H1 (cell line): ENCODE measurements around the gene ACKR3. TPM values are rescaled to one million over a fixed set of nuclear protein-coding genes. Genes with fewer than 3 reads are reported as not detected.

ENCODE experiments used
- CTCF ChIA-PET: fragments of 300-600 bp; sonication (Branson Sonifier 250); formaldehyde crosslinking; loops from one replicate; lab custom pipeline; 2021; ENCODE audit not compliant: partially characterized antibody; lab: Charles Lee
- POLR2A ChIA-PET: fragments of 300-600 bp; sonication (Branson Sonifier 250); formaldehyde crosslinking; loops from one replicate; lab custom pipeline; 2021; ENCODE audit warnings: inconsistent platforms; ENCODE audit not compliant: partially characterized antibody; lab: Charles Lee
- DNase-seq, 2 experiments: peaks; one replicate each; pipeline versions ENCODE4 v3.0.0 to v3.0.0-alpha.2; 2010 to 2022; ENCODE audit warnings: low spot score in 2 of 2, low read depth in 1 of 2, mixed read lengths in 1 of 2
- FAIRE-seq: peaks from 2 replicates; lab custom pipeline; 2011; peaks lifted over from hg19 to GRCh38; lab: Jason Lieb, UNC
- H2AFZ ChIP-seq: 2 replicates; pipeline ENCODE4 v1.8.1; 2012; ENCODE audit warnings: low read length, inconsistent platforms
- H2AK5ac ChIP-seq: 2 replicates; pipeline ENCODE4 v1.6.1; 2013; ENCODE audit warnings: low read depth, low read length
- H2BK120ac ChIP-seq: replicated peaks from 2 replicates; pipeline ENCODE3; 2013; ENCODE audit warnings: low read depth, low read length, inconsistent platforms
- H2BK12ac ChIP-seq: 2 replicates; pipeline ENCODE4 v1.6.1; 2013; ENCODE audit warnings: low read depth, low read length
- H2BK15ac ChIP-seq: 2 replicates; pipeline ENCODE4 v1.6.1; 2013; ENCODE audit warnings: low read length
- H2BK20ac ChIP-seq: 2 replicates; pipeline ENCODE4 v1.6.1; 2013; ENCODE audit warnings: low read length
- H2BK5ac ChIP-seq: 2 replicates; pipeline ENCODE4 v1.6.1; 2013; ENCODE audit warnings: low read depth, low read length
- H3K14ac ChIP-seq: 2 replicates; pipeline ENCODE4 v1.6.1; 2013; ENCODE audit warnings: inconsistent platforms; ENCODE audit not compliant: insufficient read length
- H3K18ac ChIP-seq: 2 replicates; pipeline ENCODE4 v1.6.1; 2013; ENCODE audit warnings: low read length; ENCODE audit errors: extremely low read depth
- H3K23ac ChIP-seq: 2 replicates; pipeline ENCODE4 v1.6.1; 2013; ENCODE audit warnings: inconsistent platforms; ENCODE audit not compliant: insufficient read length
- H3K23me2 ChIP-seq: 2 replicates; pipeline ENCODE4 v1.6.1; 2013; ENCODE audit warnings: low read depth, low read length
- H3K27ac ChIP-seq: 2 replicates; pipeline ENCODE4 v1.6.1; 2011; ENCODE audit warnings: low read depth, low read length, inconsistent platforms
- H3K27me3 ChIP-seq, 4 experiments: replicated peaks in 1 of 4; 1 replicate in 1 of 4; 2 replicates in 3 of 4; pipeline versions ENCODE4 v1.6.1 to v1.8.1; 2011 to 2013; ENCODE audit warnings: low read length in 3 of 4, mild to moderate bottlenecking in 3 of 4, inconsistent platforms in 2 of 4, mixed read lengths in 2 of 4, moderate library complexity in 1 of 4; ENCODE audit not compliant: control insufficient read depth in 3 of 4, insufficient read depth in 3 of 4; ENCODE audit errors: extremely low read depth in 1 of 4
- H3K36me3 ChIP-seq, 4 experiments: 2 replicates each; pipeline versions ENCODE4 v1.6.1 to v1.8.1; 2011 to 2013; ENCODE audit warnings: mild to moderate bottlenecking in 4 of 4, low read length in 3 of 4, moderate library complexity in 2 of 4, control low read depth in 1 of 4, inconsistent platforms in 1 of 4; ENCODE audit not compliant: insufficient read depth in 4 of 4, control insufficient read depth in 2 of 4
- H3K4ac ChIP-seq: replicated peaks from 2 replicates; pipeline ENCODE3; 2013; ENCODE audit warnings: low read length, low read depth, mixed read lengths, inconsistent platforms; ENCODE audit not compliant: insufficient read length
- H3K4me1 ChIP-seq, 4 experiments: replicated peaks in 1 of 4; 1 replicate in 1 of 4; 2 replicates in 3 of 4; pipeline versions ENCODE4 v1.6.1 to v1.8.1; 2011 to 2013; ENCODE audit warnings: low read length in 3 of 4, inconsistent platforms in 2 of 4, mixed read lengths in 1 of 4; ENCODE audit not compliant: insufficient read depth in 4 of 4, control insufficient read depth in 3 of 4
- H3K4me2 ChIP-seq, 2 experiments: 2 replicates each; pipeline versions ENCODE4 v1.6.1 to v1.8.1; 2011 to 2013; ENCODE audit warnings: low read depth in 2 of 2, low read length in 2 of 2, control low read depth in 1 of 2, inconsistent platforms in 1 of 2, mild to moderate bottlenecking in 1 of 2; ENCODE audit not compliant: insufficient read depth in 1 of 2
- H3K4me3 ChIP-seq, 4 experiments: fragments of 200-600, 300-600 bp in 1 of 4; sonication (generic), shearing (Covaris generic), sonication (Bioruptor Twin) in 1 of 4; 2 replicates each; pipeline versions ENCODE4 v1.5.1 to v1.8.1; 2011 to 2016; ENCODE audit warnings: low read length in 4 of 4, low read depth in 3 of 4, control low read depth in 2 of 4, inconsistent platforms in 2 of 4, mild to moderate bottlenecking in 2 of 4, mixed read lengths in 1 of 4, moderate library complexity in 1 of 4; ENCODE audit not compliant: insufficient read depth in 2 of 4; ENCODE audit errors: extremely low read depth in 1 of 4
- H3K56ac ChIP-seq: replicated peaks from 2 replicates; pipeline ENCODE3; 2013; ENCODE audit warnings: low read depth, mild to moderate bottlenecking, mixed read lengths, low read length, inconsistent platforms; ENCODE audit not compliant: insufficient read length
- H3K79me1 ChIP-seq: 2 replicates; pipeline ENCODE4 v1.6.1; 2013; ENCODE audit warnings: low read depth, low read length, control low read depth
- H3K79me2 ChIP-seq, 2 experiments: 2 replicates each; pipeline versions ENCODE4 v1.6.1 to v1.8.1; 2012 to 2013; ENCODE audit warnings: low read length in 2 of 2, mild to moderate bottlenecking in 2 of 2, inconsistent platforms in 1 of 2; ENCODE audit not compliant: insufficient read depth in 2 of 2, control insufficient read depth in 1 of 2
- H3K9ac ChIP-seq, 4 experiments: replicated peaks in 1 of 4; 1 replicate in 1 of 4; 2 replicates in 3 of 4; pipeline versions ENCODE4 v1.6.1 to v1.8.1; 2011 to 2013; ENCODE audit warnings: low read depth in 3 of 4, low read length in 3 of 4, control low read depth in 2 of 4, mild to moderate bottlenecking in 2 of 4, moderate library complexity in 2 of 4, inconsistent platforms in 1 of 4; ENCODE audit errors: extremely low read depth in 1 of 4
- H3K9me3 ChIP-seq, 2 experiments: 2 replicates each; pipeline versions ENCODE4 v1.6.1 to v1.8.1; 2012 to 2013; ENCODE audit warnings: mild to moderate bottlenecking in 2 of 2, moderate library complexity in 2 of 2, control low read depth in 1 of 2, inconsistent platforms in 1 of 2, low read depth in 1 of 2, low read length in 1 of 2, mixed read lengths in 1 of 2; ENCODE audit not compliant: insufficient read depth in 2 of 2
- H4K20me1 ChIP-seq, 2 experiments: replicated peaks in 1 of 2; 2 replicates each; pipeline versions ENCODE3 to v1.8.1; 2011 to 2013; ENCODE audit warnings: inconsistent platforms in 2 of 2, low read length in 2 of 2, mild to moderate bottlenecking in 1 of 2; ENCODE audit not compliant: insufficient read depth in 2 of 2, control insufficient read depth in 1 of 2
- H4K5ac ChIP-seq: 2 replicates; pipeline ENCODE4 v1.6.1; 2013; ENCODE audit warnings: low read length, low read depth, mixed read lengths, inconsistent platforms; ENCODE audit not compliant: insufficient read length
- H4K8ac ChIP-seq: 2 replicates; pipeline ENCODE4 v1.8.0; 2013; ENCODE audit warnings: mild to moderate bottlenecking, moderate library complexity, low read length, inconsistent platforms; ENCODE audit not compliant: insufficient read depth; ENCODE audit errors: extremely low read depth
- H4K91ac ChIP-seq: replicated peaks from 2 replicates; pipeline ENCODE3; 2013; ENCODE audit warnings: low read length, mixed read lengths, inconsistent platforms; ENCODE audit not compliant: insufficient read length
- CREB1 ChIP-seq: IDR thresholded peaks from 2 replicates; pipeline ENCODE4 v1.6.1; 2012; ENCODE audit warnings: inconsistent platforms
- HDAC6 ChIP-seq: IDR thresholded peaks from one replicate; pipeline ENCODE4 v1.7.1; 2012; ENCODE audit warnings: low read depth, mild to moderate bottlenecking, inconsistent platforms, low read length, moderate library complexity
- SAP30 ChIP-seq: fragments of 300-600 bp; sonication (generic); IDR thresholded peaks from 2 replicates; pipeline ENCODE4 v1.7.1; 2012; ENCODE audit warnings: low read length, moderate library complexity, mild to moderate bottlenecking, inconsistent platforms; ENCODE audit not compliant: insufficient read depth, insufficient replicate concordance
- WGBS, 2 experiments: shearing (Covaris generic) in 1 of 2; methylation state at CpG; one replicate each; pipeline versions ENCODE4 v1.1.6 to v1.1.7; 2013 to 2015; ENCODE audit warnings: low lambda C conversion rate in 2 of 2, mixed read lengths in 2 of 2, inconsistent platforms in 1 of 2, low coverage in 1 of 2, missing lambda C conversion rate in 1 of 2; ENCODE audit not compliant: insufficient replicate concordance in 2 of 2, insufficient coverage in 1 of 2, insufficient read length in 1 of 2; ENCODE audit errors: extremely low coverage in 1 of 2, missing lambda C conversion rate in 1 of 2; 5-methylcytosine and 5-hydroxymethylcytosine counted together
- polyA plus RNA-seq, 7 experiments: library from polyadenylated mRNA; depleted of rRNA in 3 of 7; stranded (reverse) in 5 of 7; unstranded in 2 of 7; fragments of >200 nt in 5 of 7; fragments of 200-250 nt in 2 of 7; gene quantifications; 1 replicate in 5 of 7; 2 replicates in 1 of 7; 4 replicates in 1 of 7; pipeline versions ENCODE4 v1.2.1 to v1.2.3, GENCODE V29; 2011 to 2013; ENCODE audit warnings: missing spikeins in 2 of 7, mixed read lengths in 2 of 7
- total RNA-seq: library from RNA; stranded (reverse); fragmentation: NEBNext Ultra II Directional; extraction: Animal tissue kit (Norgen Biotek cat#: 25700); gene quantifications from 2 replicates; pipeline ENCODE4 v1.2.1, GENCODE V29; 2021

The ACKR3 gene
- total and polyA plus RNA-seq, 2 of the 8 experiments (the other 6 are each of a cell fraction or from before 2014, with no cell fraction given), result 1.4 to 24.4 TPM

- H3K4me3 ChIP-seq, result no peak overlapping the region
- H3K79me1 ChIP-seq, result no peaks in the 10 kb centered on the region
- DNase-seq (no peak), FAIRE-seq (no peak)
- no peaks in the 10 kb centered on the region; a peak in 1 of 7 replicates for H3K27me3 ChIP-seq
- no peak overlapping the region for H3K56ac ChIP-seq
- no peaks in the 10 kb centered on the region for H3K79me2 ChIP-seq
- no peaks in the 10 kb centered on the region for H3K36me3 ChIP-seq
- H3K9ac ChIP-seq, result no peak overlapping the region
- H3K14ac ChIP-seq, result no peak overlapping the region
- no peak overlapping the region for H2BK20ac ChIP-seq
- 0 out of 2 replicates have a peak overlapping the region, but pooled peaks have one; percentile 23 for H2BK12ac ChIP-seq
- no peak overlapping the region for H2AFZ ChIP-seq
- 87% methylated on average over 11 of the region's 11 CpGs; no CpG with 5 or more reads in 1 of the 2 experiments for WGBS, 2 experiments
- H3K18ac ChIP-seq, result no peak overlapping the region; the same call in 1 of the 2 replicates
- H3K4me2 ChIP-seq, result no peak overlapping the region
- no peaks in the 10 kb centered on the region; the same call in 1 of the 2 replicates for H3K23me2 ChIP-seq
- ChIA-PET POLR2A (no interaction called here), CTCF (interaction anchor here (1.7 kb wide), 1 partner anchor 8 kb away, joined by 4 read pairs; no protein-coding TSS in a partner anchor)
- no peaks in the 10 kb centered on the region for H3K4me1 ChIP-seq
- H4K8ac ChIP-seq, result no peak overlapping the region; the same call in 1 of the 2 replicates
- H3K23ac ChIP-seq, result no peak overlapping the region
- H4K20me1 ChIP-seq, result no peaks in the 10 kb centered on the region
- H4K91ac ChIP-seq, result no peak overlapping the region
- H3K9me3 ChIP-seq, result no peaks in the 10 kb centered on the region; a peak in 1 of 4 replicates
- H2BK120ac ChIP-seq, result no peak overlapping the region
- no peak overlapping the region for H4K5ac ChIP-seq
- no peak overlapping the region for H2AK5ac ChIP-seq
- H2BK5ac ChIP-seq, result no peak overlapping the region
- H3K27ac ChIP-seq, result no peak overlapping the region
- no peak overlapping the region for H3K4ac ChIP-seq
- no peak overlapping the region for H2BK15ac ChIP-seq
- TF ChIP-seq HDAC6 (no peak), SAP30 (no peak), CREB1 (no peak)
Measured at GRCh38 chr2:236631856-236632291, 62.2 kb downstream of the ACKR3 start.
